COLO668 (cell line): ENCODE measurements around the gene NACA2.
"Not testable (repeated sequence)": the region's sequence is repeated elsewhere in the genome, so short reads cannot be mapped to it uniquely, and the experiment has no call there.

ENCODE experiments used
- DNase-seq: peaks from one replicate; lab custom pipeline; 2025; ENCODE audit not compliant: unreplicated experiment; lab: John Stamatoyannopoulos, UW

Gene NACA2

GRCh38 chr17:61552560-61552959 is 38.5 kb downstream of the NACA2 start:
- DNase-seq, result not testable (repeated sequence)

GRCh38 chr17:61551255-61551742 is 39.7 kb downstream of the NACA2 start:
- no peak for DNase-seq

- DNase-seq, result no peak
Observed at GRCh38 chr17:61547113-61547512, 43.9 kb downstream of the NACA2 start.

- DNase-seq, result no peak
Observed at GRCh38 chr17:61545335-61545938, 45.6 kb downstream of the NACA2 start.

- no peak for DNase-seq
Observed at GRCh38 chr17:61543786-61544415, 47.1 kb downstream of the NACA2 start.

GRCh38 chr17:61542027-61542426 is 49.0 kb downstream of the NACA2 start:
- DNase-seq, result no peak

- DNase-seq, result no peak
Observed at GRCh38 chr17:61540874-61541273, 50.1 kb downstream of the NACA2 start.
